NT2/D1 (cell line): ENCODE data around the gene CARD11.

Source experiments
- DNase-seq: peaks from one replicate; pipeline ENCODE4 v3.0.0-alpha.2; 2011; ENCODE audit warnings: low read depth, low spot score
- H3K27me3 ChIP-seq: 2 replicates; pipeline ENCODE4 v1.6.0; 2011; ENCODE audit warnings: mild to moderate bottlenecking; ENCODE audit not compliant: insufficient read length, insufficient read depth
- H3K36me3 ChIP-seq: 2 replicates; pipeline ENCODE4 v1.6.1; 2011; ENCODE audit warnings: mild to moderate bottlenecking, low read length, mixed read lengths; ENCODE audit not compliant: insufficient read depth, insufficient read length
- H3K4me1 ChIP-seq: 2 replicates; pipeline ENCODE4 v1.5.1; 2011; ENCODE audit not compliant: insufficient read depth, insufficient read length
- H3K4me3 ChIP-seq: 2 replicates; pipeline ENCODE4 v1.5.1; 2011; ENCODE audit warnings: low read depth; ENCODE audit not compliant: insufficient read length
- H3K9ac ChIP-seq: 2 replicates; pipeline ENCODE4 v1.6.0; 2011; ENCODE audit warnings: low read depth; ENCODE audit not compliant: insufficient read length
- H3K9me3 ChIP-seq: 2 replicates; pipeline ENCODE4 v1.5.1; 2011; ENCODE audit warnings: mild to moderate bottlenecking, low read length; ENCODE audit not compliant: insufficient read depth
- SUZ12 ChIP-seq: IDR thresholded peaks from 2 replicates; pipeline ENCODE4 v1.6.1; 2011; ENCODE audit not compliant: insufficient read length, insufficient read depth; ENCODE audit errors: extremely low read depth
- YY1 ChIP-seq: IDR thresholded peaks from 2 replicates; pipeline ENCODE4 v1.6.1; 2011; ENCODE audit not compliant: insufficient read length, insufficient read depth
- ZNF274 ChIP-seq: IDR thresholded peaks from 2 replicates; pipeline ENCODE4 v1.6.1; 2011; ENCODE audit warnings: mild to moderate bottlenecking, low read depth, low read length

CARD11 gene

GRCh38 chr7:2873146-2873545 is 170.5 kb downstream of the CARD11 start:
- peaks cover 20% of the 10 kb centered on the region for H3K4me1 ChIP-seq

GRCh38 chr7:2872296-2872874 is 171.3 kb downstream of the CARD11 start:
- no peaks in the 10 kb centered on the region for H3K36me3 ChIP-seq
- no peak for DNase-seq
- TF ChIP-seq YY1 (no peak), SUZ12 (no peak), ZNF274 (no peak)
- H3K9me3 ChIP-seq: no peaks in the 10 kb centered on the region
- no peak overlapping the region for H3K9ac ChIP-seq
- no peak overlapping the region for H3K4me3 ChIP-seq
- peaks cover 20% of the 10 kb centered on the region for H3K4me1 ChIP-seq
- H3K27me3 ChIP-seq: no peaks in the 10 kb centered on the region

More at GRCh38 chr7:2873146-2873545, 170.5 kb downstream of the CARD11 start:
- Histone ChIP-seq H3K9ac (no peak overlapping the region), H3K9me3 (no peaks in the 10 kb centered on the region), H3K4me3 (no peak overlapping the region), H3K36me3 (no peaks in the 10 kb centered on the region), H3K27me3 (no peaks in the 10 kb centered on the region)
- DNase-seq: no peak
- TF ChIP-seq SUZ12 (no peak), YY1 (no peak), ZNF274 (no peak)

GRCh38 chr7:2870471-2870931 is 173.2 kb downstream of the CARD11 start:
- no peaks in the 10 kb centered on the region for H3K36me3 ChIP-seq
- peaks cover 17% of the 10 kb centered on the region for H3K4me1 ChIP-seq
- H3K27me3 ChIP-seq: no peaks in the 10 kb centered on the region
- no peaks in the 10 kb centered on the region for H3K9me3 ChIP-seq
- TF ChIP-seq YY1 (no peak), SUZ12 (no peak), ZNF274 (no peak)
- H3K9ac ChIP-seq: peak overlapping the region; percentile 35
- no peak for DNase-seq
- H3K4me3 ChIP-seq: no peak overlapping the region

- H3K36me3 ChIP-seq: no peaks in the 10 kb centered on the region
- peaks cover 17% of the 10 kb centered on the region for H3K4me1 ChIP-seq
- TF ChIP-seq YY1 (no peak), ZNF274 (no peak), SUZ12 (no peak)
- peak overlapping the region; percentile 35 for H3K9ac ChIP-seq
- no peaks in the 10 kb centered on the region for H3K27me3 ChIP-seq
- H3K4me3 ChIP-seq: no peak overlapping the region
- no peak for DNase-seq
- no peaks in the 10 kb centered on the region for H3K9me3 ChIP-seq
Measured at GRCh38 chr7:2869981-2870380, 173.7 kb downstream of the CARD11 start.

GRCh38 chr7:2866601-2867000 is 177.1 kb downstream of the CARD11 start:
- no peaks in the 10 kb centered on the region for H3K9me3 ChIP-seq
- no peaks in the 10 kb centered on the region for H3K36me3 ChIP-seq
- H3K4me1 ChIP-seq: peaks cover 22% of the 10 kb centered on the region
- DNase-seq: no peak
- no peak overlapping the region for H3K9ac ChIP-seq
- H3K27me3 ChIP-seq: no peaks in the 10 kb centered on the region
- no peak for TF ChIP-seq ZNF274
- no peak for TF ChIP-seq YY1
- TF ChIP-seq SUZ12: no peak
- no peak overlapping the region for H3K4me3 ChIP-seq

- DNase-seq: peak; percentile 82
- TF ChIP-seq YY1 (no peak), ZNF274 (no peak), SUZ12 (no peak)
- H3K4me1 ChIP-seq: peaks cover 10% of the 10 kb centered on the region
- H3K9me3 ChIP-seq: no peaks in the 10 kb centered on the region
- no peaks in the 10 kb centered on the region for H3K36me3 ChIP-seq
- no peaks in the 10 kb centered on the region for H3K27me3 ChIP-seq
- no peak overlapping the region for H3K9ac ChIP-seq
- no peak overlapping the region for H3K4me3 ChIP-seq
Measured at GRCh38 chr7:2864999-2865670, 178.5 kb downstream of the CARD11 start.

GRCh38 chr7:2864204-2864985 is 179.3 kb downstream of the CARD11 start:
- DNase-seq: no peak
- Histone ChIP-seq H3K4me1 (peaks cover 8% of the 10 kb centered on the region), H3K9ac (no peak overlapping the region), H3K9me3 (no peaks in the 10 kb centered on the region), H3K4me3 (no peak overlapping the region), H3K27me3 (no peaks in the 10 kb centered on the region), H3K36me3 (no peaks in the 10 kb centered on the region)
- TF ChIP-seq YY1 (no peak), ZNF274 (no peak), SUZ12 (no peak)
